ENCODE results near the gene STIMATE.

The STIMATE gene

DNA sequence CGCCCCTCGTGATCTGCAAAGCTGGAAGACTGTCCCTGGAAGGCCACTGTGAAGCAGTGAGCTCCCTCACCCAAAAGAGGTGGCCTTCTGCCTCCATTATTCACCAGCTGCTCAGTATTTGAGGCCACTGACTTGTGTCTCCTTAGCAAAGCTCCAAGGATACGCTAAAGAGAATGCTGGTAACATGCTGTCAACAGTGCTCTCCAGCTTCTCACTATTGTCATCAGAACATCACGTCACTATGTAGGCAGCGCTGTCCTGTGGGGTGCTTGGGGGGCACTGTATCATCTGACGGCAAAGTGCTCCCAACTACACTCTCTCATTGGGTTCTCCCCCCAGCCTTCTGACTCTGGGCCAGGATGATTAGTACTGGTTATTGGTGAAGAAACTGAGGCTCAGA, 81.1 kb downstream of the STIMATE start:
- no peak for DNase-seq

DNA sequence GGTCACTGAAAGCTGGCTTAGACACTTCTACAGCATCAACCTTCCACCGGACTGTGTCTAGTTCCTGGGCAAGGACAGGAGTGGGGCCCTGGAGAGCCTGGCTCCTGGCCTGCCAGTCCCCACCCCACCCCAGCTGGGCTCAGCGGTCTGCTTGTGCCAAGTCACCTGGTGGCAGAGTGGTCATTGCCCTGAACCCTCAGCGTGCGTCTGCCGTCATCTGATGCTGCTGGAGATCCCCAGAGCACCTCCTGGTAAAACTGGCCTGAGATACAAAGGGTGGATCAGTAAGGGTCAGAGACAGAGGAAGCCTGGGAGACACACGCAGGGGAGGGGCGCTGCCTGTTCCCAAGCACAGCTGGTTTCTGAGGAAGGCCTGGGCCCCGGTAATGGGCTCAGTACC, 83.5 kb downstream of the STIMATE start:
- no peak for DNase-seq

DNA sequence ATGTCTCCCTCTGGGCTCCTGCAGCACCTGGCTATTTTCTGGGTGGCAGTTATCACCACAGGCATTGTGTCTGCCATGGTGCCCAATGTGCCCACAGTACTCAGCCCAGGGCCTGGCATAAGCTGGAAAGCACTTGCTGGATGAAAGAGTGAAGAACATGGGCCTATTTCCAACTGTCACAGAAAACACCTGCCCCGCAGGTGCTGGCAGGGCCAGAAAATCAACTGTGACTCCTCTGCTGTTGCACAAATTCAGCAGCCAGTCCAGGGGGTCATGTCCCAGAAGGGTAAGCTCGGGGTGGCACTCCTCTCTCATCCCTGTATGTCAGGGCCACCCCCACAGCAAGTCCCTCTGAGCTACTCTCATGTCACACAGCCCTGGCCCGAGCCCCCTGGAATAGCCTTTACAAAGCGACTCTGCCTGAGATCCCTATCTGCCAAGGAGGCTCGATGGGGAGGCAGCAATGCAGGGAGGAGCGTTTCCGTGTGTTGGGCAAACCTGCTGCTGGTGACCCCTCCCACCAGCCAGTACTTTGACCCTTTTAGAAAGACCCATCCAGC, 85.8 kb downstream of the STIMATE start:
- DNase-seq = no peak

DNA sequence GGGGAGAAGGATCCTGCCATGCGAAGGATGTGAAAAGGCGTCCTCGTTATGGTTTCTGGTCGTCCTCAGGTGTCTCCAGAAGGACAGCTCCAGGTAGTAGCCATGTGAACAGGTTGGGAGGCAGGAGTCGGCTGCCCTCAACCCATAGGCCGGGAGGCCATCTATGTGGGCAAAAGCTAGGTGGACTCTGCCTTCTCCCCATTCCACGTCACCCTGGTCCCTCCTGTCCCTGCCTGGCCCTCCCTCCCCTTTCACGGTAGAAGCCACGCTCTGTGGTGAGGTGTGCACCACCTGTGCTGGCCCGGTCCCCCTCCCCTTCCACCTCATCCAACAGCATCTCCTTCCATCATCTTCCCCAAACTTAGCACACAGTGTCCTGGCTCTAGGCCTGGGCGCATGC, 86.4 kb downstream of the STIMATE start:
- DNase-seq = no peak

DNA sequence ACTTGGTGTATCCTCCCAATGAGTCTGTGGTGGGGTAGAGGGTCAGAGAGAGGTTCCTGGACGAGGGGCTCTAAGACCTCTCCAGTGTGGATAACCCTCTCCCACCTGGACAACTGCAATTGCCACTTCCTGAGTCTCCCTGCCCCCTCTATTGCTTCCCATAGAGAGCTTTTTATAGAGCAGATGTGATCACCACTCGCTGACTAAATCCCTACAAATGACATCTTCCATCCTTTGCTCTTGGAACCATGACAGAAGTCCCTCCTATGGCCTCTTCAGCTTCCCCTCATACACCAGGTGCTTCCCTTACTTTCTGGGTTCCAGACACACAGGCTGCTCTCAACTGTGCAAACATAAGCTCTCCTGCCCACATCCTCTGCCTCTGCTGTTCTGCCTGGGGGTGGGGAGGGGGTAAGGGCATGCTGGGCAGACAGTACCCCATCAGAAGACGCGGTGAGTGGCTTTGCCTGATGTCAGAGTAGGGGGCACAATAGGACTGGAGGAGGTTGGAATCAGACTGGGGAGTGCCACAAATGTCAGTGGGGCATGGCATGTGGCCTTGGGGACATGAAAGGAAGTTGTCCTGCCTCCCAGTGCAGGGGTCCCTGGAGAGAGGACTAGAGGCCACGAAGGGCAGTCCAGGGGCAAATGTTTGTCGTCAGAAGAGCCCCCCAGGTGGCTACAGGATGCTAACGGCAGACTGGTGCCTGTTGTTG, 87.5 kb downstream of the STIMATE start:
- no peak for DNase-seq

DNA sequence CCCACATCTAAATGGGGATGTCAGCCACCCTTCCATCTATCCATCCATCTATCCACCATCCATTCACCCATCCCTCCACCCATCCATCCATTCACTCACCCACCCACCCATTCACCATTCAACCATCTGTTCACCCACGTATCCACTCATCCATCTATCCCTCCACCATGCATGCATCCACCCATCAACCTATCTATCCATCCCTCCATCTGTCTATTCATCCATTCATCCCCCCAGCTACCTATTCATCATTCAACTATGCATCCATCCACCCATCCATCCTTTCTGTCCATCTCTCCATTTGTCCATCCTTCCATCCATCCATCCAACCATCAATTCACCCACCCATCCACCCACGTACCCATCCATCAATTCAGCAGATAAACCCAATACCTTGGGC, 88.2 kb downstream of the STIMATE start:
- no peak for DNase-seq

DNA sequence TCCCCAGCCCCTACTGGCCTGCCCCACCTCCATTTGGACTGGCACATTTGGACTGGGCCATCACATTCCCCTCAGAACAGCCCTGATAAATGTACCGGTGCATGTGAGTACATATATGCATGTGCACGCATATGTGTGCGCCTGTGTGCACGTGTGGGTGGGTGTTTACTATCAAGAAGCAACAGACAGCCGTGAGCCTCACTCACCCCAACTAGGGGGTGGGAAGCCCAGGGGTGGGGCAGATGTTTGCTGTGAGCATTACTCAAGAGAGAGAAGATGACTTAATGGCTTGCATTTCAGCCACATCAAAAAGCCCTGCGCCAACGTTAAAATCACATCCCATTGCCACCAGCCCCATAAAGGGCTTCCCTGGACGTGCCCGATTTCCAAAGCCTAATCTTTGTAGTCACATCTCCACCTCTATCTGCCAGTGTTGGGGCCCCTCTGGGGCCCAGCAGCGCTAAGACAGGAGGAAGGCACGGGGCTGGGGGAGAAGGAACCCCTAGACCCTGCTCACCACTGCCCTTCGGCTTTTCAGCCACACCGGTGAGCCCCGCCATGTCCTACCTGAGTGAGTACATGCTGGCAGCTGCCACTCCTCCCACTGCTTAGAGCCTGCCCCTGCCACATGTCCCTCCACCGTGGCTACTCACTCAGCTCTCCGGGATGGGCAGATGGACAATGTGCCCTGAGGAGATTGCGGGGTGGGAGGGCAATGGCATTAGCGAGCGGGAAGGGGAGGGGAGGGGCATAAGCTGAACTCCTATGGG, 91.9 kb downstream of the STIMATE start:
- DNase-seq = no peak

DNA sequence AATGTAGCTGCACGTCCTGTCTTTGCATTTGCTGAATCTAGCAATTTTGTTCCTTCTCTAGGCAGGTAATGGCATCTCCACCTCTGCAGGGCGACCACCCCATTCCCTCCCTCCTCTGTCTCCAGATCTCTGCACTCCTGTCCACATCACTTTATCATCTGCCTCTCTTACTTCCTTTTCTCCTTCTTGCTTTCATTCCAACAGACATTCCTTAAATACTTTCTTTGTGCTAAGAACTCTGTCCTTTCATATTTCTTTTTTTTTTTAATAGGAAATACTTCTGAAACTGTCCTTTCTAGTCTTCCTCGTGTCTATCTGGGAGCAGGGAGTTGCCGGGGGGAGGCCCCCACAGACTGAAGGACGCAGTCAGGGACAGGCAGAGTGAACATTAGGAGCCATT, 95.5 kb downstream of the STIMATE start:
- peak; percentile 13 for DNase-seq

DNA sequence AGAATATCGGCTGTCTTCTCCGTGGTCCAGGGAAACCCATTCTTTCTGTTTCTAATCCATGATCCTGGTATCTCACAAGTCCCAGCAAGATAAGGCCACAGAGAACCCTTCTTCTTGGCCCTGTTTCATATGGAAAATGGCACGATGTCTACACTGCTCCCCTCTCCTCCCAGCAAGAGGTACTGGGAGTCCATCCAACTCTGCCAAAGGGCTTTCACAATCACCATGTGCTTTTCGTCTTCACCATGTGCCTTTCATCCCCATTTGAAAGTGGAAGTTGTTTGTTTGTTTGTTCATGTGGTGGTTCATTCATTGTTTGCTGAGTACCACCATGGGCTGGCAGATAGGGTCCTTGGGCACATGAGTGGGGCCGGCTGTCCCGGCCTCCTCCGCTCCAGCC, 97.3 kb downstream of the STIMATE start:
- no peak for DNase-seq

DNA sequence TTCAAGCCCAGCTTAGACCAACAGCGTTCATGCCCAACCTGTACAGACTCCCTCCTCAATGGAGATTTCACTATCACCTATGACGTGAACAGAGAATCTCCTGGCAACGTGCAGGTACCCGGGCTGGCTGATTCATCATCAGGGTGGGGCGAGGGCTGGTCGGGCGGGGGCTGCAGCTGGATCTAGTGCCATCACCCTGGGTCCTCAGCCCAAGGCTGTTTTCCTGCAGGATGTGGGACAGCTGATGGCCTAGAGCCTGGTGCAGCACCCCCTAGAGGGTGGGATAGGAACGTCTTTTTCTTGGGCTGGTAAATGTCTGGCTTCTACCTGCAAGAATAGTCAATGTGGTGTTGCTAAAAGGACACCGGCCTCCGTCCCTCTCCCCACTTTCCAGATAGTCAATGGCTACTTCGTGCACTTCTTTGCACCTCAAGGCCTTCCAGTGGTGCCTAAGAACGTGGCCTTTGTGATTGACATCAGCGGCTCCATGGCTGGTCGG, 98.3 kb downstream of the STIMATE start:
- no peak for DNase-seq

DNA sequence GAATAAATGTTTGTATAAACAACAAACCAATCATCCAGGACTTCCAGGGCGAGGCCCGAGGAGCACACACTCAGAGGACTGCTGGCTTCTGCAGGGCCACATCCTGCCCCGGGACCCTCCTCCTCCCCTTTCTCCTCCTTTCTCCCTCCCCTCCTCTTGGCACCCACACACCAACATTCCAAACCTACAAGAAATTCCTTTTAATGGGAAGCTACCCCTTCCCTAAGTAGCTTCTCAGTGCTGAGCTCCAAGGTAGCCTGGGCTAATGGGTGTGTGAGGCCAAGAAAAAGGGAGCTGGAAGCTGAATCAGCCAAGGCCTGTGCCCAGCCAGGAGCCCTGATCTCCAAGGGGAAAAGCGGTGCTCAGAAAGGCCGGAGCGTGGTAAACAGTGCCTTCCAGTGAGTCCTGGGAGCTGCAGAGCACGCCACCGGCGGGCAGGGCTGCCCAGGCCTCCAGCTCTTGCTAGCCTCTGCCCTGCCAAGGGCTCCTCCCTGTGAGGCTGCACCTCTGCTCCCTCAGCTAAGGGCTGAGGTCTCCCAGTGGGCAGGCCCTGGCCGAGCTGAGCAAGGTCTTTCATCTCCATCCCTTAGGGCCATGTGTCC, 98.9 kb downstream of the STIMATE start:
- peak; percentile 13 for DNase-seq

DNA sequence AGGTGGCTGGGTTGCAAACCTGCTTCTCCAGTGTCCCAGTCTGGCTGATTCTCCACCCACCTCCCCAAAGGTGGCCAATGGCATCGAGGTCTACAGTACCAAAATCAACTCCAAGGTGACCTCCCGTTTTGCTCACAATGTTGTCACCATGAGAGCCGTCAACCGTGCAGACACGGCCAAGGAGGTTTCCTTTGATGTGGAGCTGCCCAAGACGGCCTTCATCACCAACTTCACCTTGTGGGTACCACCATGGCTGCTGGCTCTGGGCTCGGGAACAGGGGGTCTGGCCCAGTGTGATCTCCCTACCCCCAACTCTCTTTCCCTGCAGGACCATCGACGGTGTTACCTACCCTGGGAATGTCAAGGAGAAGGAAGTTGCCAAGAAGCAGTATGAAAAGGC, 100.9 kb downstream of the STIMATE start:
- DNase-seq = no peak

DNA sequence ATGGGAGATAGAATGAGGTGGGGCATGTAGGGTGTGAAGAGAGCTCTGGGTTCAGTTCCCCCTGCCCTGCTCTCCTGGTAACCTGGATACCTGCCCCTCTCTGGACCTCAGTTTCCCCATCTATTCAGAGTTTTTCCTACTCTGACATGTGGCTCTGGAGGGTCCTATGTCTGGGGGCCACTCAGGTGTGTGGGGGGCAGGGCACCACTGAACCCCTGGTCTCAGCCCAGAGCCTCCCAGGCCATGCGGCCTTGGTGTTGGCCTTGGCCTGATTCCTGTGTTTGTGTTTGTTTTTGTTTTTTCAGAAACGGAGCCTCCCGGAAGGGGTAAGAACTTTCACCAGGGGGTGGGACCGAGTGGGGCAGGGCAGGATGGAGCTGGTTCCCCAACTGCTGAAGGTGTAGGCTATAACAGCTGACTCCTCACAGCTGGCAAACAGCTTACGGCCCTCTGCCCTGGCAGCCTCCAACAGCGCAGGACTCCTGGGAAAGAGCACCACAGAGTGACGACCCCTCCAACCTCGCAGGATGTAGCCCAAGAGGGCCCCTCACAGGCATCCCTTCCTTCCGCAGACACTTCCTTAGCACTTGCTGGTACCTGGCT, 101.9 kb downstream of the STIMATE start:
- no peak for DNase-seq

DNA sequence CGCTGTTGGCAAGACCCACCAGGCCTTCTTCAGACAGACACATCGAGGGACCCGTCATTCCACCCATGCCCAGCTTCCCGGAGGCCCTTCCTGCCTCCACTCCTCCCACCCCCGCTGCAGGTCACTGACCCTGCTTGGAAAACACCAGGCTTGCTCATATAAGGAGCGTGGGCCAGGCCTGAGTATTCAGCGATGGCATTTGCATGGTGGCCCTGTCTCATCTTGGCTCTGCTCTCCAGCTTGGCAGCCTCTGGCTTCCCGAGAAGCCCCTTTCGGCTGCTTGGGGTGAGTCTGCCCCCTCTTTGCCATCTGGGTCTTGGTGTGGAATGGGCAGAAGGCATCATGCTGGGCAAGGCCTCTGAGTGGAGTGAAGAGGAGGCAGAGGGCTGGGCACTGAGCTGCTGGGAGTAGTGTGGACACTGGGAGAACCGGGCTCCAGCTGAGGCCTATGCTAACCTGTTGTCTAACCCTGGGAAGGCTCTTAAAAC, 102.7 kb downstream of the STIMATE start, which contains the start of gene ITIH3:
Gene ITIH3 (plus strand): TSS at position 185 of the 488 bp plus-strand sequence. CDS start 8 bp downstream, at position 193.
- no peak for DNase-seq

DNA sequence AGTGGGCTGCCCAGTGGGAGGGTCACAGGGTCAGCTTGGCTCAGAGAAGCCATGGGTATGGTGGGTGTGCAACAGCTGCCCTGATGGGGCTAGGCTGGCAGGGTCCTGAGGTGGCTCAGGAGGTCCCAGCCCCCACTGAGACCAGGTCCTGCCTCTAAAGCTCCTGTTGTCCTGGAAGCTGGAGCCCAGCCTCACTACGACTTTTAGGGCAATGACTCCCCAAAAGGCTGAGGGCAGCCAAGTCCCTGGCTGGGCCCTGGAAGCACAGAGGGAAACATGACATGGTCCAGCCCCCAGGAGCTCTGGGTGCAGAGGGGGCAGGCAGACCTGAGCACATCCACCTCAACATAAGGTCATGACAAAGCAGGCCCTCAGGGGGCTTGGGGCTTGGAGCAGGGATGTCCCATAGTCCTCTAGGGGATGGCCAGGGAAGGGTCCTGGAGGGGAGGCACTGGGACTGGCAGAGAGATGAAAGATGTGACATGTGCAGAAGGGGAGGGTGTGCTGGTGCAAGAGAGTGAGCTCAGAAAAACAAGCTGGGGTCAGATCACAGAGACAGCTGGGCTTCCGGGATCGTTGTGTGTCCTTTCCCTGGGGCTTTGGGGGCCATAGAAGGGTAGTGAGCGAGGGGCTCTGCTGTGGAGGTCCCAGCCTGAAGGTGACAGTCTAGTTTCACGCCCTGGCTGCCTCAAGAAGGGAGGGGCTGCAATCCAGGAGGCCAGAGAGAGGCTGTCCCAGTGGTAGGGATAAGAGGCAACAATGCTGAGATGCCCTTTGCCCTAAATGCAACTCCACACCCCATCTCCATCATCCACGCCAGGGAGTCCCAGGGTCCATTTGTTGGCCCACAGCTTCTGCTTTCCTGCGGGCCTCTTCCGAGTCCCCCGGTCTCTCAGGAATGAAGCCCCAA, 103.4 kb downstream of the STIMATE start:
- no peak for DNase-seq

DNA sequence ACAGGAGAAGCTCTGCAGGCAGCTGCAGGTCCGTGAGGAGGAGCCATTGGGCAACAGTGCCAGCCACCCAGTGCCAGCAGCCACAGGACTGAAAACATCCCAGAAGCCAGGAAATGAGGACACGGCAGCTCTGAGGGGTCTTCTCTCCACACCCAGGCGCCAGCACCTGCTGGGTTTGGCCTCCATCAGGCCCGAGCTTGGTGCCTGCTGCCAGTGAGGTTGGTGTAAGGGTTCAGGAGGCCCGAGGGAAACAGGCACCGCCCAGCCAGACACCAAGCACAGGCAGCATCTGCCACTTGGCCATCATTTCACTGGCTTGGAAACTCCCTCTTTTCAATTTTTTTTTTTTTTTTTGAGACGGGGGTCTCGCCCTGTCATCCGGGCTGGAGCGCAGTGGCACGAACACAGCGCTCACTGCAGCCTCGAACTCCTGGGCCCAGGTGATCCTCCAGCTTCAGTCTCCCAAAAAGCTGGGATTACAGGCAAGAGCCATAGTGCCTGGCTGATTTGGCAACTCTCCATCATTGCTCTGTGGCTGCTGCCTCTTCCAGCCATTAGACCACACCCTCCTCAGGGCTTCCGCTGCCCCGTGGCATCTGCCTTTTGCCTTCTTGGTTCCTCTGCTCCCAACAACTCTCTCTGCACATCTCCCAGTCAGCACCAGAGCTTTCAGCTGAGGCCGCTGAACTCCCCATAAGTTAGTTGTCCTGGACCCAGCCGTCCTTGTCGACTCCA, 104.2 kb downstream of the STIMATE start:
- no peak for DNase-seq

DNA sequence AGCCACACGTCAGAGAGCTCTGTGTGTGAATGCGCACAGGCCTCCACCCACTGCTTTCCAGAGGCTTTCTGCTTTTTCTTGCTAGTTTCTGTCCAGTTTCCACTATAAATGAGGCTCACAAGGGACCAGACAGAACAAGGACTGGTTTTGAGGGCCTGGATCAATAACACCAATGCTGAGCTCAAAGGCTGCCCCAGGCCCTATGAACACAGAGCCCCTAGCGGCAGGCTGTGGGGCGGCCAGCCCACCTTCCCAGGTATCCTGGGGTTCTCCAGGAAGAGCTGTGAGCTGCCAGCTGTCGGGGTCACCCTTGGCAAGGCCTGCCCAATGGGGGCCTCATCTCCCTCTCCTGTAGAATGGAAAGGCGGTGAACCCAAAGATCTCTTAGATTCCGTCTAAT, 104.9 kb downstream of the STIMATE start:
- DNase-seq = no peak

DNA sequence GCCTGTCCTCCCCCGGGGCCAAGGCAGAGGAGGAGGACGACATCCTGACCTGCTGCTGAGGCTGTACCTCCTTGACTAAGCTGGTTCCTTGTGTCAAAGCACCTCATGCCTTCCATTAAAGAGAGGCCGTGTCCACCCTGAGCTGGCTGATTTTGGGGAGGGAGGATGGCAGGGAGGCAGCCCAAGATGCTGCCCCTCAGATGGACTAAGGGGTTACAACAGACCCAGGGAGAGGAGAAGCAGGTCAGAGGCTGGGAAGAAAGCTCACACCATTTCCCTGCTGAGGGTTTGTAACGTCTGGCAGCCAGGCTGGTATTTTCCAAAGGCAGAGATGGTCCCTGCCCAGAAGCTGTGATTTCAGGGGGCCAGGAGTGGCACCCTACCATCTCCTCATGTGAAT, 105.4 kb downstream of the STIMATE start:
- no peak for DNase-seq

DNA sequence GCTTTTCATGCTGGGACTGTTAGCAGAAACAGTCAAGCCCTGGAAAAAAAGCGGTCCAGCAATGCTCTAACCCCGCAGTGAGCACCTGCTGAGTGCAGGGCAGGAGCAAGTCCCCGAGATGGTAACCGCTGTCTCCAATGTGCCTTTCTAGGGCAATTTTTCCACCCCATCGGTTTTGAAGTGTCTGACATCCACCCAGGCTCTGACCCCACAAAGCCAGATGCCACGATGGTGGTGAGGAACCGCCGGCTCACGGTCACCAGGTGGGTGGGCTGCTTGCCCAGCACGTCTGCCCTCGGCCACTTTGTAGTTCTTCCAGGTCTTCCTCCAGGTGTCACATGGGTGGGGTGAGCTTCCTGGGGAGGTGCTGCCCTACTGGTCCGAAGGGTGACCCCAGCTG, 106.0 kb downstream of the STIMATE start:
- DNase-seq = no peak

DNA sequence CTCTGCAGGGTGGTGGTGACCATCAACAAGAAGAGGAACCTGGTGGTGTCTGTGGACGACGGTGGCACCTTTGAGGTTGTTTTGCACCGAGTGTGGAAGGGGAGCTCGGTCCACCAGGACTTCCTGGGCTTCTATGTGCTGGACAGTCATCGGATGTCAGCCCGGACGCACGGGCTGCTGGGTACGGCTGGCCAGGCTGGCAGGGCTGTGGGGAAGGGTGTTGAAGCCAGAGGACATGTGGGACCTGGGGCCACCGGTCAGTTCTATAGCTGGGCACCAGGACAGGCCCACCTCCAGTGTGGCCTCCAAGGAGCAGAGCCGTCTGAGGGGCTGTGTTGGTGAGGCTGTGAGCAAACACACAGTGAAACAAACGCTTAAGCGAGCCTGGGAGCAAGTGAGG, 106.6 kb downstream of the STIMATE start:
- DNase-seq = no peak

DNA sequence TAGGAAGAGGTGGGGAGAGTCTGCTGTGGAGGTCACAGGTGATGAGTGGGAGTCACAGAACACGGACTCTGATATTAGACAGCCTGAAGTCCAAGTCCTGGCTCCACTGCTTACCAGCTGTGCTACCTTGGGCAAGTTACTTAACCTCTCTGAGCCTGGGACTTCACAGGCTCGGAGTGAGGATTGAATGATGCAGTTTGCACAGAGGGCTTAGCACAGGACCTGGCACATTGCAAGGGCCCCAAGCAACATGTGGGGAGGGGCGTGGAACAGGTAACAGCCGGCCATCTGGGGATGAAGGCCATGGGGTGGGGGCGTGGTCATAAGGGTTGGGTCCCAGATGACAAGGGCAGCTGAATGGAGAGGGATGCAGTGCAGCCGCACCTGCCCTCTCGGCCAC, 107.0 kb downstream of the STIMATE start:
- DNase-seq = no peak
